ENCODE results near the gene SPRR1B.

The SPRR1B gene

GRCh38 chr1:153023109-153023508, 7.9 kb upstream of the SPRR1B start:
- DNase-seq (ENCODE audit: low spot score) = no peak
- H3K27ac ChIP-seq = no peak overlapping the region
- no peak for TF ChIP-seq CTCF (IDR thresholded peaks at IDR 0.05)
- H3K4me3 ChIP-seq = no peak overlapping the region

GRCh38 chr1:153024413-153024812, 6.6 kb upstream of the SPRR1B start:
- TF ChIP-seq CTCF (IDR thresholded peaks at IDR 0.05) = no peak
- no peak overlapping the region for H3K4me3 ChIP-seq
- no peak for DNase-seq (ENCODE audit: low spot score)
- no peak overlapping the region for H3K27ac ChIP-seq

GRCh38 chr1:153025797-153026196, 5.2 kb upstream of the SPRR1B start:
- DNase-seq (ENCODE audit: low spot score) = no peak
- Histone ChIP-seq H3K27ac (no peak overlapping the region), H3K4me3 (no peak overlapping the region)
- no peak for TF ChIP-seq CTCF (IDR thresholded peaks at IDR 0.05)

- TF ChIP-seq CTCF (IDR thresholded peaks at IDR 0.05) = no peak
- no peak overlapping the region for H3K27ac ChIP-seq
- H3K4me3 ChIP-seq = no peak overlapping the region
- DNase-seq (ENCODE audit: low spot score) = no peak
Observed at GRCh38 chr1:153028766-153029165, 2.2 kb upstream of the SPRR1B start.

GRCh38 chr1:153032073-153032472, 1.1 kb downstream of the SPRR1B start:
- Histone ChIP-seq H3K27ac (no peak overlapping the region), H3K4me3 (no peak overlapping the region)
- no peak for DNase-seq (ENCODE audit: low spot score)
- no peak for TF ChIP-seq CTCF (IDR thresholded peaks at IDR 0.05)

- no peak for TF ChIP-seq CTCF (IDR thresholded peaks at IDR 0.05)
- Histone ChIP-seq H3K4me3 (no peak overlapping the region), H3K27ac (no peak overlapping the region)
- DNase-seq (ENCODE audit: low spot score) = no peak
Observed at GRCh38 chr1:153032677-153033308, 1.8 kb downstream of the SPRR1B start.

GRCh38 chr1:153035211-153035610, 4.2 kb downstream of the SPRR1B start:
- no peak for DNase-seq (ENCODE audit: low spot score)
- TF ChIP-seq CTCF (IDR thresholded peaks at IDR 0.05) = no peak
- H3K27ac ChIP-seq = no peak overlapping the region
- no peak overlapping the region for H3K4me3 ChIP-seq

Data from coronary artery (tissue), 2 donors.